CD4-positive, alpha-beta T cell treated with Interleukin-4 for 4 hours (primary cell): Measurements from ENCODE around the gene EVL.

ENCODE experiments used
- DNase-seq: peaks from one replicate; pipeline ENCODE4 v3.0.0-alpha.2; 2020

EVL gene

DNA sequence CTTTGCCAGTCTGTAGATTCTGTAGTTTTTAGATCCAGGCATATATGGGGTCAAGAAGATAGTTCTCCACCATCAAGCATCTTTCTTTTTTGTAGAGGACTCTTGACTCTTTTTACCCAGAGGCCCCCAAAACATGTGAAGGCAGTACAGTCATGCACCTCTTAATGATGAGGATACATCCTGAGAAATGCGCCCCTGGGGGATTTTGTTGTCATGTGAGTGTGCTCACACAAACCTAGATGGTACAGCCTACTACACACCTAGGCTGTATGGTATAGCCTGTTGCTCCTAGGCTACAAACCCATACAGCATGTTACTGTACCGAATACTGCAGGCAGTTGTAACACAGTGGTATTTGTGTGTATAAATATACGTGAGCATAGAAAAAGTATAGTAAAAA, 23.0 kb downstream of the EVL start:
- no peak for DNase-seq

DNA sequence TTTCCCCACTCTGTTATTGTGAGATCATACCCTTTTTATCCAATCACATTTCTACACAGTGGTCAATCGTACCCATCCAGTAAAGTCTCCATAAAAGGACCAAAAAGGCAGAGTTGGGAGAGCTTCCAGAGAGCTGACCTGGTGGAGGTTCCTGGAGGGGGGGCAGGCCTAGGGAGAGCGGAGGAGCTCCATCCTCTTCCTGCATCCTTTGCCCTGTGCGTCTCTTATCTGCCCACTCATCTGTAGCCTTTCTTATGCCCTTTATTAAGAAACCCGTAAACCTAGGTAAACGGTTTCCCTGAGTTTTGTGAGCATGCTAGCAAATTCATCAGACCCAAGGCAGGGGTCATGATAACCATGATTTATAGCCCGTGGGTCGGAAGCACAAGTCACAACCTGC, 26.2 kb downstream of the EVL start:
- no peak for DNase-seq

DNA sequence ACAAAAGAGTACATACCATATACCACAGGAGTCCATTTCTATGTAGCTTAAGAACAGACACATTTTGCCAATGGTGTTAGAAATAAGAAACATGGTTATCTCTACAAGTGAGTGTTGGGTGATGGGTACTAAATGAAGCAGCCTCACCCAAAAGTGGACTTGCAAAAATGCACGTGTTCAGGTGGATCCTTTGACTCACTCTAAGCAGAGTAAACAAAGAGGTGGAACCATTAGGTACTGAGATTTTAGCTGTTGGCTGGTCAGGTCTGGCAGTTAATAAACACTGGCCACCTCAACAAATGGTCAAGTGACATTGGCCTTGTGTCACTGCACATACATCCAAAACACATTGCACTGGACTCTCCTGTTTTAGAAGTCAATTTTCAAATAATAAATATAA, 27.6 kb downstream of the EVL start:
- no peak for DNase-seq

DNA sequence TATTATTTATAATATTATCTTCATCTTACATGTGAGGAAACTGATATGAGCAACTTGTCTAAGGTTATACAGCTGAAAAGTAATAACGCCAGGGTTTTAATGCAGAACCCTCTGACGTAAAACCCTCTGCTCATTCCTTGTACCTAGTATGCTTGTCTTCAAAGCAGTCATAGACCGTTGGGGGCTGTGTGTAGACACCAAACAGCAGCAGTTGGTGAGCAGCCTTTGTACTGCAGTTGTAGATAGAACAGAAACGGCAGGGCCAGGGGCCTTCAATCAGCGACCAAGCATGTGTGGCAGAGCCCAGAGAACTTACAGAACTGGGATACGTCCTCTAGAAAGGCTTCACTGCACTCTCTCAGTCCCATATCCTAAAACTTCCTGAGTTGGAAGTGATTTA, 28.1 kb downstream of the EVL start:
- no peak for DNase-seq

DNA sequence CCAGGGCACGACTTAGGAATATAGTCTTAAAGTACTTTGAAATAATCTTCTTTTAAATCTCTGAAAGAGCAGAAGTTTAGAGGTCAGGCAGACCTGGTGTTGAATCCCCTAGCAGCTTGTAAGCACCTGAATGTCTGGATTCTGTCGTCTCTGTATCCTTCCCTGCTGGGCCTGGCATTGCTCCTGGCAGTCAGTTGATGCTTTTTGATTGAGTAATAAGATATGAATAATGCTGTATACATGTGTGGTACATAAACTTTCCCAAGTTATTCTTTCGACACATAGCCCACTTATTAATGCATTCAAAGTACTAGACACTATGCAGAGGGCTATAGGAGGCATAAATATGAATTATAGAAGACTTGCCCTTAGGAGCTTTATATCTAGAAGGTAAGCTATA, 31.4 kb downstream of the EVL start:
- DNase-seq: no peak

DNA sequence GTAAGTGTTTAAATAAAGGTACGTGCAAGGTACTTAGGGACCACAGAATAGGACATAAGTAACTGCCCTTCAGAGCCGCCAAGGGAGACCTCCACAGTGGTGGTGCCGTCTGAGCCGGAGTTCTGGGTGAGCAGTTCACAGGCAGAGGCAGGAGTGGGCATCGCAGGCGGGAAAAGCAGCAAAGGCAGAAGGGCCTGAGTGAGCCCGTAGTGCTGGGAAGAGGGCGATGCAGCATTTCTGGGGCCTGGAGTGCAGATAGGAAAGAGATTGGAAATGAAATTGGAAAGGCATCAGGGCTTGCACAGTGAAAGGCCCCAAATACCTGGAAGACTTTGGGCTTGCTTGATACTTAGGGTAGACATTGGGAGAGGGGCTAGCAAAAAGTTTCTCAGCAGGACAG, 32.9 kb downstream of the EVL start:
- DNase-seq: no peak

DNA sequence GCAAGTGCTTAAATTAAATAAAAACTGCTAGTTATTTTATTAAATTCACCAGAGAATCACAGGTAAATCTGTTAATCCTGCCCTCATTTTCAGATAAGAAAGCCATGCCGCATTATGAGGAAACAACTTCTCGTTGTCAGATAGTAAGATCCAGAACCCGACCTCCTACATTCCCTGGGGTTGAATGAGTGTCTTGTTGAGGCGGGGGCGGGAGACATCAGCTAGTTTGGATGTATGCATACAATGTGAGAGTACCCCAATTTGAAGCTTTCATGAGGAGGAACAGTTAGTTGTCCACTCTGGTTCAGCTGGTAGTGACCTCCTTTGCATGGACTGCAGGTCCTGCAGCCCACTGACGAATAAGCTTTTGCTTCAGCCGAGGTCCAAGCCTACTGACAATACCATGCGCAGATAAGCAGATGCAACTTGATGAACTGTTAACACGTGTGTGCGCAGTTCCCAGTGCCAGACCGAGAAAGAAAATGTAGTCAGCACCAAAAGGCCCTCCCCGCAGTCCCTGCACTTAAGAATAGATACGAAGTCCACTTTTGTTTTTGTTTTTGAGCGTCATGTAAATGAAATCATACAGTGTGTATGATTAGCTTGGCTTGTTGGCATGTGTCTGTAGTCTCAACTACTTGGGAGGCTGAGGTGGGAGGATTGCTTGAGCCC, 34.9 kb downstream of the EVL start:
- DNase-seq: no peak

DNA sequence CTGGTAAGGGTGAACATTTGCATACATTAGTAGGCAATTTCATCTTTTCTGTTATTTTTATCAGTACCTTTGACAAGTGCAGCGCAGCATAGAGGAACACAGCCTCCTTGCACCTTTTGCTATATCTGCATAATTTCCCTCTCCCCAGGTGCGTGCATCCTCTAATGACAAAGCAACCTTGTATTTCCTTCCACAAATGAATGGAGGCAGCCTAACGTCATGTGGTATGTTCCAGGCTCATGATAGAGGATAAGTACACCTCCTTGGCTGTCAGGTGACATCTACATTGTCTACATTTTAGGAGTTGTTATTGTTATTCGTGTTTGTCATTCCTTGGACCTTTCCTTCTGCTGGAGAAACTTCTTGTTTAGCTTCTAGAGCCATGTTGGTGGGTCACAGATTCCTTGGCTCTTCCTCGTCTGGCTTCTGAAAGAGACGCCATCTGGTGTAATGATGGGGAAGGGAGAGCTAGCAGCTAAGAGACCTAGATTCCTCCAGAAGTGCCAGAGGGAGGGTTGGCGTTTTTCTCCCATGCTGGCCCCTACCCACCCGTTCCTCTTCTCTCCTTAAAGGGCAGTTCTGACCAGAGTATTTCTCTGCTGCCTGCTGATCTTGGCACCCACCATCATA, 37.0 kb downstream of the EVL start:
- DNase-seq: no peak

DNA sequence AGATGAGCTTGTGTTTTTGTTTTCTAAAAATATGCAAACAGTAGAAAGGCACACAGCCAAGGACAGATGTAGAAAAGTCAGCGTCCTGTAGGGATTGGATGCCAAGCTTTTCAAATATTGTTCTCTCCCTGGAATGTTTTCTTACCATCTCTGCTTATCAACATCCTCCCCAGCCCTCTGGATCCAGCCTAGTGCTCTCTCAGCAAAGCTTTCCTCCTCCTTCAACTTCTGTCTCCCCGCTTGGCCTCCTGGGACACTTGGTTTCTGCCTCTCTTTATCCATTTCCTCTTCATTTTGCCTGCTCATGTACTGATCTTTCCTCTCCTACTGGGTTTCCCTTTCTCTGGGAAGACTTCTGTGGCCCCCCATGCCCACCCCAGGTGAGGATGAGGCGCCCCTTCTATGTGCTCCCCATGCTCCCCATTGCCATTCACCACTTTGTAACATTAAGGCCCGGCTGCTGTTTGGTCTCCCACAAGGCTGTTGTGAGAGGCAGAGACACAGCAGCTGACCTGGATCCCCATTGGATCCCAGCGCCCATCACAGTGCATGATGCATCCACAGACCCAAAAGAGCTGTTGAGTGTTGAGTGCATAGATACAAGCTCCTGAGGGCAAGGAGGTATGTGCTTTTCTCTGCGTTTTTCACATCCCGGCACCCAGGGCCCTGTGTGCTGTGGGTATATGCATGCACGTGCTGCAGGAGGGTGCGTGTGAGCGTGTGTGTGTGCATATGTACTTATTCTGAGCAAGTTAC, 38.2 kb downstream of the EVL start:
- DNase-seq: no peak

DNA sequence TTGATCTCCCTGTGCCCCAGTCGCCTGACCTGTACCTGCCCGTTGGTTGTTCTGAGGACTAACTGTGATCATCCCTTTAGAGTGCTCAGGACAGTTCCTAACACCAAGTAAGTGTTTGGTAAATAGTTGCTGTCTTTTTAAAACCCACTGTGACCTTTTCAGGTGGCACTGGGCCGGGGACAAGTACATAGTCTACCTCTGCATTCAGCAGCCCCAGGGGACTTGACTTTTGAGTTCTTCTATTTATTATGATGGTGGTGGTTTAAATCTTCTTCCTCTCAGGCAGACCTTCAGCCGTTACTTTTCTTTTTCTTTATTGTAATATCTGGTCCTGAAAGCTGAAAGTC, 38.8 kb downstream of the EVL start:
- no peak for DNase-seq

DNA sequence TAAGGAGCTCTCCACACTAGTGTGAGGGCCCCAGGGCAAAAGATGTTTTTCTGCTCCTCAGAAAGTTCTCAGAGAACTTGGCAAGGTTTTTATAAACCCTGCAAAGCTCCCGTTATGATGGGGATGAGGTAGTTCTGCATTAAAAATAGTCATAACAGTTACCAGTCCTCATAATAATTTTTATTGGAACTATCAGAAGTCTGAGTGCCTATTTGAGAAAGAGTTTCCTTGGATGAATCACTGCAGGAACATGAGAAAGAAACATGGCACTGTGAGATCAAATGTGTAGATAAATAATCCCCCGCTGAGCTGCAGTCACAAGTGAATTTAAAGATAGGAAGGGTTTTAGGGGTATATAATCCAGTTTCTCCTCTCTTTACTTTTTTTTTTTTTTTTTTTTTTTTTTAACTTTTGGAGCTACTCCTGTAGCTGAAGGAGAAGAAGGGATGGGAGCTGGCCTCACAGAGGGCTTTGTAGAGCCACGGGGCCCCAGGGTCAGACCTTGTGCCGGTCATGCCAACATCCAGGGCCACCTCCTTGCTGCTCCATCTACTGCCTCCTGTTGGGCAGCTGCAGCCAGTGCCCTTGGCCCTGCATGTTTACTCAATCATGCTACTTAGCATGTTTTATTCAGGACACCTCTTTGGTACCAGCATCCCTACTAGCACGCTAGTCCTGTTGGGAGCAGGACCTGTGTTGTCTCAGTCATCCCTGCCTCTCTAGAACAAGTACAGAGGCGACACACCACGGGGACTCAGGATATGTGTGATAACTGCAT, 39.5 kb downstream of the EVL start:
- no peak for DNase-seq

DNA sequence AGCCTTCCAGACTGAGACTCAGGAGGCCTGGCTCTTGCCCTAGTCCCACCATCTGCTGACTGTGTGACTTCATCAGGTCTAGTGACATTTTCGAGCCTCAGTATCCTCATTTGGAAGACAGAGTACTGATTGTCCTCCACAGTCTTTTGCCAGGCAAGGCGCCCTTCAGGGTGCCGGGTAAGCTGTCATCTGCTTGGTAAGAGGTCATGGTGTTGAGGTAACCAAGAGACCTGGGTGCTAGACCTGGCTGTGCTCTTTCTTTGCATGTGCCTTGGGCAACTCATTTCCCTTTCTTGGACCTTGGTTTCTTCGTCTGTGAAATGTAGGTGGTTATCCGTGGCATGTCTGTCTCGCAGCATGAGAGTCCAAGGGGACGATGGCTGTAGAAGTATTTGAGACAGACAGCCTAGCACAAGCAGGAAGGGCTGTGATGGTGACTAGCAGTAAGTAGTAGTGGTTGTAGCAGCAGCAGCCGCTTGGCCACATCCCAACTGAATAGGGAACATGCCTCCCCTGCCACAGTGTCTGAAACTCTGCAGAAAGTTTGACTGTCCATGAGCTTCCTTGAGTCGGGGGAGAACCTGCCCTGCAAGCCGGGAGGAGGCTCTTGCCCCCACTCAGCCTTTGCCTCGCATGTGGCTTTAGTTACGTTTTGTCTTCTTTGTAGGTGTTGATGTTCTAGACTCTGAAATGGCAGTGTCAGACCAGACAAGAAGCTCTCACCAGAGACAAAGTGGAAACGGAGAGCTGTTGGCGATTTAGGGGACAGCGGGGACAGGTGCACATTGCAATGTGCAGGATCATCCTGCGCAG, 40.3 kb downstream of the EVL start:
- DNase-seq: no peak

DNA sequence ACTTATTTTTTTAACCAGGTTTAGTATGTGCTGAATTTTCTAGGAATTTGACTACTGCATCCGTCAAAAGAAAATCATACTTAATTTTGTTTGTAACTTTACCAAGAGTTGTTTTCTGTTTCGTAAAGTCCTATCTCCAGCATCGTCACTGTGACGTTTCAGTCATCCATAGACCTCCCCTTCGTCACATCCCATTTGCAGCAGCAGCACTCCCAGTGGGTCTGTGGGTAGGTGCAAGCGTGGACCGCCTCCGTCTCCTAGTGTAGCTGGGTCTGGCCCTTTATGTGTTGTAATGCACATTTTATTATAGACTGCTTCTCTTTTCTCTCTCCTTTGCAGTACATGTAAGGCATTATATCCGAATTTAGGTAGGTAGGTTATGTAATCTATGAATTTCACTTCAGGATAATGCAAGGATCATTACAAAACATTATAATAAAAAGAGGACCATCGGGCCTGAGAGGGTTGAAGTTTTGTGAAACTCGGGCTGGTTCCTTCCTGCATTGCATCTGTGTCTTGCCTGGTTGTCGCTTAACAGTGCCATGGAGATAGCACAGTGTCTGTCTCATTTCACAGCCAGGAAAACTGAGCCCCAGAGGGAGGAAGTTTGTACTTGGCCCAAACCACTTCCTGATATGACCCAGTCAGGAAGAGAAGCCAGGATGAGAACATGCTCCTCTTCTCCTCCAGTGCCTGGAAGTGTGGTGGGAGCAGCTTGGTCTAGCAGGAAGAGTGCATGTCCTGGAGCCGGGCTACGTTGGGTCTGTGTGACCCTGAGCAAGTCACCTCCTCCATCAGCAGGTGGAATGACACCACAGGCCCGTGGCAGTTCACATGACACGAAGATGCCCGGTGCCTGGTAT, 41.3 kb downstream of the EVL start:
- peak; percentile 53 for DNase-seq

DNA sequence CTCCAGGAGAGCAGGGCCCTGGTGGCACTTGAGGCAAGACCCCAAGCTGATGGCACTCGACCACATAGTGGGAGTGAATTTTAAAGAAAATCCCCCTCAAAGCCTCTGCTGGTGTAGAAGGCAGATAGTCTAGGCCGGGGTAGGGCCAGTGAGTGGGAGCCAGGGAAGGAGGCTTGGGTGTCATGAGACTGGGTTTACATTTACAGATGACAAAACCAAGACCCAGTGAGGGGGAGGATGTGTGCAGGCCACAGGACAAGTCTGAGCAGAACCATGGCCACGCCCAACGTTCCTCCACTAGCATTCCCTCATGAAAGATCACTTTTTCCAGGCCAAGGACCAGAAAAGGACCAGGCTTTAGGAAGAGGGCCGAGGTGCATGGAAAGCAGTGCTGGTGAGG, 42.0 kb downstream of the EVL start:
- no peak for DNase-seq

DNA sequence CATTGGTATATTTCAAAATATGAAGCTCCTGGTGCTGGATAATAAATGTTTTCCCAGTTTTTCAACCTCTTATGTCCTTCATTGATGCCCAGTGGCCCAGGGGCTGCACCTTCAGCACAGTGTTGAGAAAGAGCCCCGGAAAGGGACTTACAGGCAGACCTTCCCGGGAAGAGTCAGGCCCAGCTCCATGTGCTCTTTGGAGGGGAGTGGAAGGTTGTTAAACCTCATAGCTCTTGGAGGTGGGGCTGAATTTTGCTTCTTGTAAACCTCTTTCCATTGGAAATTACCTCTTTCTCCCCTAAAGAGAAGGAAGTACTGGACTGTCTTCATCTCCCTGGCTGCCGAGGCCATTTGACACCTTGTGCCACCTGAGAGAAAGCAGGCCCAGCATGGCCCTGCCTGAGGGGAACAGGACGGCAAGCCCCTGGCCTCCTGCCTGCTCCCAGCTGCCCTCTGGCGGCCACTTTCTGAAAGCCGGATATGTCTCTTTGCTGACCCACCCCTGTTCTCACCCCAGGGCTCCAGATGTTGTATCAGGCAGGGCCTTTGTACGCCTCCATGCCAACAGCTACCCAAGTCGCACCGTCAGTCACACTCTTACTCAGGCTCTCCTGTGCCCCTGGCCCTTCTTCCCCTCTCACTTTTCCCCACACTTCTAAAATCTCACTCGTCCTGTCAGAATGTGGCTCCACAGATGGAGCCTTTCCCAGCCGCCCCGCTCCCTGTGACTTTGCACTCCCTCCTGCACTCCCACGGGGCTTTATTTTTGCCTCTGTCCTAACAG, 43.0 kb downstream of the EVL start:
- peak; percentile 81 for DNase-seq

DNA sequence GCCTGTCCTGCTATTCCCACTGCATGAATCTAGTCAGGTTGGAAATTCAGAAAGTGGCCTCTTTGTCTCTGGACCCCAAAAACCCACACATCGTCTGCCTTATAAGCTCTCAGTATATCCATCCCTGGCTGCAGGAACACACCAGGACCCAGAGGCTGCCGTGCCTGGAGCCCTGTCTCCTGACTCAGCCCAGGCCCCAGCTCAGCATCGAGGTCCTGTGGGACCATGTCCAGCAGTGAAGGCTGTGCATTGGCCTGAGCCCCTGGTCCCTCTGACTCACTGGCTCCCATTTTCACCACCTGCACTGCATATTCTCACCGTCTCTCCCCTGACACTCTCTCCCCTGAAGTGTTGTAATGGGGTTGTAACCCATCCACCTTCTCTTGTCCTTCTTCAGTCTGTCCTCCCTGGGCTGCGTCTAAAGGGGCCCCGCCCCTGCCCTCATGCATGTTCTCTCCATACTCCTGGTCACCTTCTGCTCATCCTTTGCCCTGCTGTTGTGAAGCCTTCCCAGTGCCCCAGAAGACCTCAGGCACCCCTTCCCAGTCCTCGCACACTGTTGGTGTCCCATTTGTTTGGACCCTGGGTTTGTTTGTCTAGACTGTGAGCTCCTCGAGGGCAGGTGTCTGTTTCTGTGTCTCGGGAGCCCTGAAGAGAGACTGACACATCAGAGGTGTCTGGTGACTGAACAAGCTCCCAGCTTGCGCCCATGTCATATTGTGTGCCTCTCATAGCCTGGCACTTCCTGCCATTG, 43.8 kb downstream of the EVL start:
- no peak for DNase-seq

DNA sequence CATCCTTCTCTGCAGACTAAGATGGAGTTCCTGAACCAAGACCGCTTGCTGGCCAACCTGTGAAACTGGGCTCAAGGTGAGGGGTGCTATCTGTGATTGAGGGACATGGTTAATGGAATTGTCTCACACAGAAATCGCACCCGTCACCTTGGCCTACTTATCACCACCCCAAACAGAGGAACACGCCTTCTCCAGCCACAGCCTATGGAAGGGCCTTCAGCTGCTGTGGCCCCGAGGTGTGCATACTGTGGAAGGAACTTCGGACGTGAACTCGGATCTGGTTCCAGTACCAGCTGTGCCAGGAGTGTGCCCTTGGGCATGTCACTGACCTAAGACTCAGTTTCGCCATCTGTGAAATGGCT, 44.4 kb downstream of the EVL start:
- no peak for DNase-seq

DNA sequence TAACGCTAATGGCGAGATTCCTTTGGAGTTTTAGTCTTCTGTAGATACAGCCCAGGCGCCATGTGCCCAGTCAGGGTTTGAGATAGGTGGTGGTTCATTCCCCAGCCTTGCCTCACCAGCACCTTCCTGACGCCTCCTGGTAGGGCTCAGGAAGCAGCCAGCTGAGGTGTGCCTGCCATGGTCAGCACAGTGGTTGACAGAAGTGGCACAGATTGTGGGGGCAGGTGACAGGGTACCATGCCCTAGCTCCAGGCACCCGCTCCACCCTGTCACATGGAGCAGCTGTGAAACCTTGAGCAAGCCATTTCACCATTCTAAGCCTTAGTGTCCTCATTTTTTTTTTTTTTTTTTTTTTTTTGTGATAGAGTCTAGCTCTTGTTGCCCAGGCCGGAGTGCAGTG, 45.6 kb downstream of the EVL start:
- DNase-seq: no peak

DNA sequence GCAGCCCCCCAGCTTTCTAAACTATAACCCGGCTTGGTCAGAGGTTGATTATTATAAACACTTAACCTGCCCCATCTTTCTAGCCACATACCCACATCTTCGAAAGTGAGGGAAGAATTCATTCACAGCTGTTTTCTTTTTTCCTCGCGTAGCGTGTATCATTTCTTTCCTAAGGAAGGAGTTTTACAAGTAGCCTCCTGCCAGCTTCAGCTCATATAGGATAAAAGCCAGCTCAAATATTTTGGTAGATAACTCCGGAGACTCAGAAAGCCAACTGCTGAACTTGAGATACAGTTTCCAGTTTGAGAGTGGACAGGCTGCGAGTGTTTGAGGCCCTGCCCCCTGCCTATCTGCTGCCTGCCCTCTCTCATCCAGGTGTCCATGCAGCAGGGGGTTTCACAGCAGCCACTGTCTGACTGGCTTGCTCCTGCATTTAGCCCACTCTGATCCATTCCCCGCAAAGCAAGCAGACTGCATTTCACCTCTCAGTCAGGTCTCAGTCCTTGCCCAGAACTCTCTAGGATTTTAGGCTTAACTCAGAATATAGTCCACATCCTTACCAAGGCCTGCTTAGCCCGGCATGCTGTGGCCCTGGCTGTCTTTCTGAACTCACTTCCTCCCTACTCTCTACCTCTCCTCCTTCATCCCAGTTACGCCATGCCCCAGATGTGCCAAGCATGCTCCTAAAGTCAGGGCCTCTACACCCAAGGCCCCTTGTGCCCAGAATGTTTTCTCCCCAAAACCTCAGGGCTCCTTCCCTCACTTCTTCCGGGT, 46.9 kb downstream of the EVL start:
- no peak for DNase-seq
